ENCODE results near the gene TP53BP2.
"Not testable (repeated sequence)": the region's sequence is repeated elsewhere in the genome, so short reads cannot be mapped to it uniquely, and the experiment has no call there.

Gene TP53BP2

DNA sequence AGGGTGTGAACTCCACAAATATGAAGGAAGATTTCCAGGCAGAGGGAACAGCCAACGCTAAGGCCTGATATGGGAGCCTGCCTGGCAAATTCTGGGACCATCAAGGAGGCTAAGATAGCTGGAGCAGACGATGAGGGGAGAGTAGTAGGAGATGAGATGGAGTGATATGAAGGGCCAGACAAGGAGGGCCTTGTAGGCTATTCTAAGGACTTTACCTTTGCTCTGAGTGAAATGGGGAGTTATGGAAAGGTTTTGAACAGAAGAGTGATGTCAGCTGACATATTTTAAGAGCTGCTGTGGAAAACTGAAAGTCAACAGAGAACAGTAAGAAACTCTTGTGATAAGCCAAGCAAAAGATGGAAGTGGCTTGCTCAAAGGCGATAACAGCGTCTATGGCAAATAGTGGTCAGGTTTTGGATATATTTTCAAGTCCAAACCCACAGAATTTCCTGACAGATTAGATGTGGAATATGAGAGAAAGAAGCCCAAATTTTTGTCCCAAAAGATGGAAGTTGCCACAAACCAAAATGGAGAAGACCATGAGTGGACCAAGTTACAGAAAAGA lies 2.1 kb upstream of the TP53BP2 start:
- Mint-ChIP-seq H3K4me1 (ENCODE audit: low read depth in 2 of 2) (peaks cover 20 to 31% of the 10 kb centered on the region in 2 donors), H3K9me3 (no peaks in the 10 kb centered on the region), H3K27ac (peak overlapping the region in 1 of 2 donors; percentile 97), H3K36me3 (ENCODE audit: insufficient read depth) (peaks cover 25% of the 10 kb centered on the region), H3K27me3 (no peaks in the 10 kb centered on the region), H3K4me3 (no peak overlapping the region)
- DNase-seq (no peak), ATAC-seq (replicated peaks) (no peak)

DNA sequence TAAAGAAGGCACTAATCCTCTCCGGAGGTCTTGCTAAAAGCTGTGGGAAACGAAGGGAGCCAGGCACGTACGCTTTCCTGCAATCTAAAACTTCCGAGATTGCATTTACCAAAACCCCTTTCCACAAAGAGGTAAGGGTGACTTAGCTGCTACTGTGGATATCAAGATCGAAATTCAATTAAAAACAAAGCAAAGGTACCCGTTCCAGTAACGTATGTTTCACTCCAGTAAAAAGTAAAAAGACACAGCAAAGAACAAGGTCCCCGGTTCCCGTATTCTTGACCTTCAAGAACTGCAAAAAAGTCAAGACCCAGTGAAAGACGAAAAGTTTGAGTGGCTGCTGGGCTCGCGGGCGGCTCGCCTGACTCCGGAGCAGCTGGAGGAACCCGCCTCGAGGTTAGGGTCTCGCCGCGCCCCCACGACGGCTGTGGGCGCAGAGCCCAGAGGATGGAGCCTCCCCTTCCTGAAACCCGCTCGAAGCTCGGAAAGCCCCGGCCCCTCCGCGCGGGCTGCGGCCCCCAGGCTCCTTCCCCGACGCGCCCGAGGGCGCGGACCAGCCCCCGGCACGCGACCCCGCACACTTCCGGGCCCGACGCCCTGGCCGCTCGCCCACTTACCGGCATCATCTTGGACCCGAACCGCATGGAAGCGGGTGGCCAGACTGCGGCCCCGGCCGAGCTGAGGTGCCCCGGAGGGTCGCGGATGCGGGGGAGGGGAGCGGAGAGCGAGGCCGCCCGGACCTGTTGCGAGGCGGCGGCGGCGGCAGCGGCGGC lies 524 bp downstream of the TP53BP2 start:
- ATAC-seq (replicated peaks) (peak; percentile 53), DNase-seq (peak; percentile 55 to 59 (median 56))
- H3K4me3 Mint-ChIP-seq = peak overlapping the region; percentile 95 to 98
- H3K36me3 Mint-ChIP-seq (ENCODE audit: insufficient read depth) = peaks cover 27% of the 10 kb centered on the region
- H3K27me3 Mint-ChIP-seq = no peaks in the 10 kb centered on the region
- H3K27ac Mint-ChIP-seq = peak overlapping the region; percentile 97 to 98
- H3K4me1 Mint-ChIP-seq (ENCODE audit: low read depth in 2 of 2) = peaks cover 30 to 37% of the 10 kb centered on the region in 2 donors
- H3K9me3 Mint-ChIP-seq = no peaks in the 10 kb centered on the region

- ATAC-seq (replicated peaks) (peak; percentile 7), DNase-seq (peak; percentile 28 to 40 (median 32))
- Mint-ChIP-seq H3K4me3 (peak overlapping the region; percentile 95 to 98), H3K27me3 (no peaks in the 10 kb centered on the region), H3K36me3 (ENCODE audit: insufficient read depth) (peaks cover 29% of the 10 kb centered on the region), H3K4me1 (ENCODE audit: low read depth in 2 of 2) (peaks cover 34 to 40% of the 10 kb centered on the region in 2 donors), H3K9me3 (no peaks in the 10 kb centered on the region), H3K27ac (peak overlapping the region; percentile 97 to 98)
These were observed 1.0 kb downstream of the TP53BP2 start for GRCh38 chr1:223844787-223845036.

DNA sequence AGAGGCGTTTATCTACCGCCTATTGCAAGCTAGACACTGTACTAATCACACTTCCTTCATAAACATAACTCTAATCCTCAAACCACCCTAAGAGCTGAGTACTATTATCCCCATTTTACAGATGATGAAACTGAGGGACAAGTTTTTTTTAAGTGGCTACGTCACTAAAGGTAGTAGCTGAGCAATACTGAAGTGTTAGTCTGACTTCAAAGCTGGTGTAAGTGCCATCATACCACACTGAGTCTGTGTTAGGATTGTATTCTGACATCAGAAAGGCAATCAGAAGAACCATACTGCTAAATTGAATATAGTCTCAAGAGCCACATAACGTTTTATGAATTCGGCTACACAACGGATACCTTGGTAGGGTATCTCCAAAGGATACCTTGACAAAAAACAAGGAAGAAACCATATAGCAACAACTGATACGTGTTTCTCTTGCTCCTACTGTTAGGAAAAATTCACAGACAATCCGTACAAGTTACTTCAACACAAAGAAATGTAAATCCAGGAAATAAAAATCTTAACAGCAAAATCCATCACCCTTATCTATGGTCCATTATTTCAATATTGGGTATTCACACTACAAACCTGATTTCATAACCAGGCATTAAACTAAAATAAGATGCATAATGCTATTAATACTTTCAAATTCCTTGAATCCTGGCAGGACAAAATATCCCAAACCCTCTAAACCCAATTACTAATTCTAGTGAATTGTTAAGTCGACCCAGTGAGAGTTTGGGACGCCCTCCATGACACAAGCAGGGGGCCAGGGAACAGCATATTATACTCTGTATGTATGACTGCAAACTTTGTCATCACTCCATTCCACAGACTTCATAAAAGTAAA lies 1.6 kb downstream of the TP53BP2 start:
- DNase-seq (no peak), ATAC-seq (replicated peaks) (no peak)
- peak overlapping the region; percentile 97 to 98 for H3K27ac Mint-ChIP-seq
- H3K27me3 Mint-ChIP-seq = no peaks in the 10 kb centered on the region
- H3K36me3 Mint-ChIP-seq (ENCODE audit: insufficient read depth) = peaks cover 31% of the 10 kb centered on the region
- H3K4me1 Mint-ChIP-seq (ENCODE audit: low read depth in 2 of 2) = peaks cover 35 to 40% of the 10 kb centered on the region in 2 donors
- peak overlapping the region; percentile 95 to 98 for H3K4me3 Mint-ChIP-seq
- H3K9me3 Mint-ChIP-seq = no peaks in the 10 kb centered on the region

GRCh38 chr1:223842784-223843183 lies 3.0 kb downstream of the TP53BP2 start:
- peak overlapping the region in 1 of 2 donors; percentile 26 for H3K27ac Mint-ChIP-seq
- DNase-seq = no peak
- no peak for ATAC-seq (replicated peaks)
- peaks cover 47 to 50% of the 10 kb centered on the region in 2 donors for H3K4me1 Mint-ChIP-seq (ENCODE audit: low read depth in 2 of 2)
- H3K27me3 Mint-ChIP-seq = no peaks in the 10 kb centered on the region
- H3K9me3 Mint-ChIP-seq = no peaks in the 10 kb centered on the region
- peak overlapping the region; percentile 47 to 55 for H3K4me3 Mint-ChIP-seq
- H3K36me3 Mint-ChIP-seq (ENCODE audit: insufficient read depth) = peaks cover 31% of the 10 kb centered on the region

DNA sequence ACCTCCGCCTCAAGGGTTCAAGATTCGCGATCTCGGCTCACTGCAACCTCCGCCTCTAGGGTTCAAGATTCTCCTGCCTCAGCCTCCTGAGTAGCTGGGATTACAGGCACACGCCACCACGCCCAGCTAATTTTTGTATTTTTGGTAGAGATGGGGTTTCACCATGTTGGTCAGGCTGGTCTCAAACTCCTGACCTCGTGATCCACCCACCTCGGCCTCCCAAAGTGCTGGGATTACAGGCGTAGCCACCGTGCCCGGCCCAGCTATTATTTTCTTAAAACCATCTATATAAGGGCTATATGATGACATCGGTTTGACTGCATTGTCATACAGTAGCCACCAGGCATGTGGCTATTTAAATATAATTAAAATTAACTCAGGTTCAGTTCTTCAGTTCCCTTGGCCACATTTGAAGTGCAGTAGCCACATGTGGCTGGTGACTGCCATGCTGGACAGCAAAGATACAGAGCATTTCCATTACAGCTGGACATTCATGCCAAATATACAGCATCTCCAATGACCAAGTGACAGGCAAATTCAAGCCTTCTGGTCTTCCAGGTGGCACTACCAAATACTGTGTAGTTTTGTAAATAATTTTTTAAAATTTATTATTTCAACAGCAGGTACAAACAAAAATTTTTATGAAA lies 3.6 kb downstream of the TP53BP2 start:
- peaks cover 45% of the 10 kb centered on the region in 2 donors for H3K4me1 Mint-ChIP-seq (ENCODE audit: low read depth in 2 of 2)

DNA sequence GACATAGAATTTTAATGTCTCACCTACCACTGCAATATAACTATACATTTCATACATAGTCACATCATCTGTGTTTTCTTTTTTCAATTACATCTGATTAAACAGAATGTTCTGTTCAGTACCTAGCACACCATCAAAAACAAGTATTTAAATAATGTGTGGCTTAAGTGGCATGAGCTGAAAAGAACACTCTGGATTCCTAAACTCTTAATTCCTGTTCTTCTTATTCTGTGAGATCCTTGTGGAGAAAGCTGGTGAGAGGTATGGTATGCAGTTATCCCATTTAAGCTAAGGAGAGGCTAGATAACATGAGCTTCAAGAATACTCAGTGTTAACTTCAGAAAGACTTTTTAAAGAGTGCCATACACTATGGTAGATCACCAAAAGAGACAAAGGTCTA lies 5.5 kb downstream of the TP53BP2 start:
- no peak for DNase-seq
- no peak for ATAC-seq (replicated peaks)
- no peak overlapping the region for H3K4me3 Mint-ChIP-seq
- H3K27ac Mint-ChIP-seq = peak overlapping the region in 1 of 2 donors; percentile 35
- H3K27me3 Mint-ChIP-seq = no peaks in the 10 kb centered on the region
- H3K4me1 Mint-ChIP-seq (ENCODE audit: low read depth in 2 of 2) = peaks cover 37 to 45% of the 10 kb centered on the region in 2 donors
- H3K36me3 Mint-ChIP-seq (ENCODE audit: insufficient read depth) = peaks cover 12% of the 10 kb centered on the region
- H3K9me3 Mint-ChIP-seq = no peaks in the 10 kb centered on the region

More for the DNA sequence above, 3.6 kb downstream of the TP53BP2 start:
- H3K27me3 Mint-ChIP-seq; H3K27ac Mint-ChIP-seq; H3K9me3 Mint-ChIP-seq; H3K4me3 Mint-ChIP-seq; ATAC-seq (replicated peaks); DNase-seq: not testable (repeated sequence)
- peaks cover 29% of the 10 kb centered on the region for H3K36me3 Mint-ChIP-seq (ENCODE audit: insufficient read depth)

GRCh38 chr1:223838125-223838854 lies 7.5 kb downstream of the TP53BP2 start:
- H3K4me1 Mint-ChIP-seq (ENCODE audit: low read depth in 2 of 2) = peaks cover 24 to 36% of the 10 kb centered on the region in 2 donors
- ATAC-seq (replicated peaks) = no peak
- H3K36me3 Mint-ChIP-seq (ENCODE audit: insufficient read depth) = peaks cover 7% of the 10 kb centered on the region
- H3K27ac Mint-ChIP-seq = peak overlapping the region in 1 of 2 donors; percentile 42
- H3K4me3 Mint-ChIP-seq = no peak overlapping the region
- no peaks in the 10 kb centered on the region for H3K27me3 Mint-ChIP-seq
- DNase-seq = no peak
- no peaks in the 10 kb centered on the region for H3K9me3 Mint-ChIP-seq

- H3K36me3 Mint-ChIP-seq (ENCODE audit: insufficient read depth) = peaks cover 7% of the 10 kb centered on the region
- peaks cover 22 to 30% of the 10 kb centered on the region in 2 donors for H3K4me1 Mint-ChIP-seq (ENCODE audit: low read depth in 2 of 2)
- H3K27ac Mint-ChIP-seq = peak overlapping the region in 1 of 2 donors; percentile 39
- ATAC-seq (replicated peaks) = no peak
- no peak for DNase-seq
- no peaks in the 10 kb centered on the region for H3K27me3 Mint-ChIP-seq
- H3K9me3 Mint-ChIP-seq = no peaks in the 10 kb centered on the region
- H3K4me3 Mint-ChIP-seq = no peak overlapping the region
These were observed 8.1 kb downstream of the TP53BP2 start for GRCh38 chr1:223837687-223838086.

DNA sequence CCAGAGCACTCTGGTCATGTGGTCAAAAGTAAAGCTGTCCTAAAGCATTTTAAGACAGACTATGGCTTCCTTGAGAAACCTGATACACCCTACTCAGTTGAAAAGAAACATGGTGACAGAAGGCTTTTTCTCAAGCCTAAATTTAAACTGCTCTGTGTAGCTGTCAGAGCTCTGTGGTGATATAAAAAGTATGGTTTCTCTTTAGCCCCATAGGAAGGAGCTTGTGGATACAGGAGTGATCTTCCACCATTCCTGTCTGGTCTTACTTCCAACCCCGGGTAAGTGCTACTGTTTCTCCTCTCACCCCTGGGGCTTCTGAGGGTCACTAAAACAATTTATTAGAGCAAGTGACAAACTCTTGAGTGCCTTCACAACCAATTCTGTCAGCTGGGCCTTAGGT lies 8.5 kb downstream of the TP53BP2 start:
- H3K27ac Mint-ChIP-seq = no peak overlapping the region
- peaks cover 24 to 28% of the 10 kb centered on the region in 2 donors for H3K4me1 Mint-ChIP-seq (ENCODE audit: low read depth in 2 of 2)
- H3K27me3 Mint-ChIP-seq = no peaks in the 10 kb centered on the region
- H3K36me3 Mint-ChIP-seq (ENCODE audit: insufficient read depth) = peaks cover 7% of the 10 kb centered on the region
- H3K4me3 Mint-ChIP-seq = no peak overlapping the region
- ATAC-seq (replicated peaks) = no peak
- H3K9me3 Mint-ChIP-seq = no peaks in the 10 kb centered on the region
- DNase-seq = no peak

GRCh38 chr1:223836586-223836985 lies 9.2 kb downstream of the TP53BP2 start:
- no peak overlapping the region for H3K4me3 Mint-ChIP-seq
- no peak for DNase-seq
- no peaks in the 10 kb centered on the region for H3K27me3 Mint-ChIP-seq
- H3K4me1 Mint-ChIP-seq (ENCODE audit: low read depth in 2 of 2) = peaks cover 30 to 34% of the 10 kb centered on the region in 2 donors
- H3K9me3 Mint-ChIP-seq = no peaks in the 10 kb centered on the region
- no peak overlapping the region for H3K27ac Mint-ChIP-seq
- ATAC-seq (replicated peaks) = no peak
- H3K36me3 Mint-ChIP-seq (ENCODE audit: insufficient read depth) = peaks cover 4% of the 10 kb centered on the region

DNA sequence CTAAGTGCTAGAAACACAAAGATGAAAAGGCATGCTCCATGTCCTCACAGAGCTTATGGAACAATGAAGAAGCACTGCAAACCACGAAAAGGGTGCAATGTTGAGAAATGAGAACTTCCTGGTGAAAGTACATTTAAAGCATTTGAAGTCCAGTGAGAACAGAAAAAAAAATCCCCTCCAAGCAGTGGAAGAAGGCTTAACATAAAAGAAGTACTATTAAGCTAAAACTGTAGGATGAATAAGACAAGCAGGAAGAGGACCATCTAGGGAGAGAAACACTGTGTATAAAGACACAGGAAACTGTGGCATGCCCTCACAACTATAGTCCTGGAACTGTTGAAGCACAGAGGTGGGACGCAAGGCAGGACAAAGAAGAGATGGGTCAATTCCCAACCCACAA lies 10.0 kb downstream of the TP53BP2 start:
- peaks cover 30 to 34% of the 10 kb centered on the region in 2 donors for H3K4me1 Mint-ChIP-seq (ENCODE audit: low read depth in 2 of 2)
- no peak overlapping the region for H3K4me3 Mint-ChIP-seq
- H3K9me3 Mint-ChIP-seq = no peaks in the 10 kb centered on the region
- DNase-seq = no peak
- ATAC-seq (replicated peaks) = peak; percentile 19
- no peaks in the 10 kb centered on the region for H3K27me3 Mint-ChIP-seq
- H3K27ac Mint-ChIP-seq = no peak overlapping the region
- H3K36me3 Mint-ChIP-seq (ENCODE audit: insufficient read depth) = peaks cover 4% of the 10 kb centered on the region

Data from effector memory CD8-positive, alpha-beta T cell (primary cell).